ENCODE measurements around the gene PDE9A.
A peak's percentile ranks its signal among the peaks of the same experiment; 100 is the strongest.

PDE9A gene

DNA sequence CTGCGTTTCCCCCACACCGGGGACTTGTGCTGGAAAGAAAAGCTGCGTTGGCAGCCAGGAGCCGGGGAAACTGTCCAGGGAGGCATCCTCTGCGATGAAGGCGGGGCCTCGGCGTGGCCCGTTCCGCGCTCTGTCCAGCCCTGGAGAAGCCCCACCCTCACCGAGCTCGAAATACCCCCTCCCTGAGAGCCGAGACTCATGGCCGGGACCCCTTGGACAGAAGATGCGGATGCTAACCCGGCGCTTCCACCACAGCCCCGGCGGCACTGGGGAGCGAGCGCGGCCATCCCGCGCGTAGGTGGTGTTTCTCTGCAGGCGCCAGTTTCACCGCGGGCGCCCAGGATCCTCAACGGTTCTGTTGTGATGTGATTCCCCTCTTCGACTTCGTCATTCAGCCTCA, 31.6 kb downstream of the PDE9A start:
- Histone ChIP-seq H2BK5ac (ENCODE audit: low read depth, low read length, poor library complexity) (peak overlapping the region; percentile 24), H3K79me2 (ENCODE audit: control insufficient read depth, insufficient read depth, low read length, poor library complexity) (no peaks in the 10 kb centered on the region), H3K14ac (ENCODE audit: low read length) (no peak overlapping the region), H2AK5ac (ENCODE audit: low read length) (no peak overlapping the region), H3K18ac (ENCODE audit: low read length) (no peak overlapping the region), H3K23ac (ENCODE audit: low read length) (no peak overlapping the region), H2AFZ (ENCODE audit: insufficient read depth, low read length, poor library complexity) (no peak overlapping the region), H3K4me2 (ENCODE audit: low read length) (no peak overlapping the region), H3K27me3 (ENCODE audit: insufficient read depth, low read length) (no peaks in the 10 kb centered on the region), H2BK12ac (ENCODE audit: low read length) (peak overlapping the region; percentile 17), H3K4me3 (ENCODE audit: low read depth, low read length) (no peak overlapping the region), H3K4ac (ENCODE audit: low read depth, low read length) (no peak overlapping the region), H3K79me1 (ENCODE audit: low read length) (no peaks in the 10 kb centered on the region), H4K91ac (ENCODE audit: low read depth, low read length) (no peak overlapping the region), H3K4me1 (ENCODE audit: control insufficient read depth in 1 of 2, insufficient read depth in 2 of 2, low read length in 2 of 2) (peaks cover 10 to 12% of the 10 kb centered on the region in 2 experiments), H3K9ac (ENCODE audit: low read length) (no peak overlapping the region), H4K8ac (ENCODE audit: low read depth, low read length) (no peak overlapping the region), H4K12ac (ENCODE audit: low read depth, low read length) (no peak overlapping the region), H3K36me3 (ENCODE audit: control insufficient read depth in 1 of 2, insufficient read depth in 2 of 2, low read length in 2 of 2) (peaks cover 21 to 24% of the 10 kb centered on the region in 2 experiments), H2BK120ac (ENCODE audit: insufficient read depth, low read length, poor library complexity) (no peak overlapping the region), H3K9me3 (ENCODE audit: insufficient read depth, low read depth, low read length) (peaks cover 7% of the 10 kb centered on the region), H3K27ac (ENCODE audit: low read depth, low read length) (no peak overlapping the region)
- no peak for DNase-seq
- no CpG with 5 or more reads among the region's 33 CpGs for WGBS (ENCODE audit: extremely low coverage, insufficient coverage, insufficient read length)

DNA sequence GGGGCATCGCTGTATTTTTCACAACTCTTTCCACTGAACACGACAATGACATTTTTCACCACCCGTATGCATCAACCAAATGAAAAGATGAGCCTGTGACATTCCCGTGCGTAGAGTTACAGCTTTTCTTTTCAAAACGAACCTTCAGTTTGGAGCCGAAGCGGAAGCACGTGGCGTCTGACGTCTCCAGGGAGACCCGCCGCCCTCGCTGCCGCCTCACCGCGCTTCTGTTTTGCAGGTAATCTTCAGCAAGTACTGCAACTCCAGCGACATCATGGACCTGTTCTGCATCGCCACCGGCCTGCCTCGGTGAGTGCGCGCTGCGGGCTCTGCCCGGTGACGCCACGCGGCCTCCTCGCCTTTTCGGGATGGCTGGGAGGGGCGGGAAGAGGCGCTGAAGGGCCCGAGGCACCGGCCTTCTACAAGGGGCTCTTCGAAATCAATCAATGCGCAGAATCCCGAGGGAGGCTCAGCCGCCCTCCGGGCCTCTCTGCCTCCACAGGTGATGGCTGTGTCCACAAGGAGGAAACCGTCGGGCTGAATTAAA, 32.6 kb downstream of the PDE9A start:
- Histone ChIP-seq H3K79me1 (ENCODE audit: low read length) (no peaks in the 10 kb centered on the region), H4K91ac (ENCODE audit: low read depth, low read length) (no peak overlapping the region), H3K4me1 (ENCODE audit: control insufficient read depth in 1 of 2, insufficient read depth in 2 of 2, low read length in 2 of 2) (peaks cover 10 to 12% of the 10 kb centered on the region in 2 experiments), H2AFZ (ENCODE audit: insufficient read depth, low read length, poor library complexity) (no peak overlapping the region), H3K9ac (ENCODE audit: low read length) (no peak overlapping the region), H3K27me3 (ENCODE audit: insufficient read depth, low read length) (no peaks in the 10 kb centered on the region), H3K36me3 (ENCODE audit: control insufficient read depth in 1 of 2, insufficient read depth in 2 of 2, low read length in 2 of 2) (peaks cover 26 to 32% of the 10 kb centered on the region in 2 experiments), H4K8ac (ENCODE audit: low read depth, low read length) (no peak overlapping the region), H2BK5ac (ENCODE audit: low read depth, low read length, poor library complexity) (no peak overlapping the region), H3K4ac (ENCODE audit: low read depth, low read length) (no peak overlapping the region), H3K23ac (ENCODE audit: low read length) (no peak overlapping the region), H3K27ac (ENCODE audit: low read depth, low read length) (no peak overlapping the region), H3K79me2 (ENCODE audit: control insufficient read depth, insufficient read depth, low read length, poor library complexity) (no peaks in the 10 kb centered on the region), H2BK120ac (ENCODE audit: insufficient read depth, low read length, poor library complexity) (no peak overlapping the region), H3K9me3 (ENCODE audit: insufficient read depth, low read depth, low read length) (peaks cover 8% of the 10 kb centered on the region), H2AK5ac (ENCODE audit: low read length) (no peak overlapping the region), H3K4me2 (ENCODE audit: low read length) (no peak overlapping the region), H2BK12ac (ENCODE audit: low read length) (no peak overlapping the region), H3K18ac (ENCODE audit: low read length) (no peak overlapping the region), H3K14ac (ENCODE audit: low read length) (no peak overlapping the region), H4K12ac (ENCODE audit: low read depth, low read length) (no peak overlapping the region), H3K4me3 (ENCODE audit: low read depth, low read length) (no peak overlapping the region)
- peak in 1 of 2 donors; percentile 2 for DNase-seq
- no CpG with 5 or more reads among the region's 41 CpGs for WGBS (ENCODE audit: extremely low coverage, insufficient coverage, insufficient read length)

DNA sequence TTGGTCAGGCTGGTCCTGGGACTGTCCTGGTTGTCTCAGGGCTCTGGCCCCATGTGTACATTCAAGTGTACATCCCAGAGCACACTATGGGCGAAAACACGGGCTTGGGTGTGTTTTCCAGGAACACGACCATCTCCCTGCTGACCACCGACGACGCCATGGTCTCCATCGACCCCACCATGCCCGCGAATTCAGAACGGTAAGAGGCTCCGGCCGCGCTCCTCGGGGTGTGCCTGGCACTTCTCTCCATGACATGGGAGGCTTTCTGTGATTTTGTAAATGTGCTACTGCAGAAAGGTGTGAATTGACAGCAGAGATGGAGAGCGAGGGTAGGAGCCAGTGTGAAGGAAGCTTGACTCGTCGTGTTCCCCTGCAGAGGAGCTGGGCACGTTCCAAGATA, 34.4 kb downstream of the PDE9A start:
- Histone ChIP-seq H4K8ac (ENCODE audit: low read depth, low read length) (no peak overlapping the region), H2BK120ac (ENCODE audit: insufficient read depth, low read length, poor library complexity) (no peak overlapping the region), H3K4me3 (ENCODE audit: low read depth, low read length) (no peak overlapping the region), H3K4me1 (ENCODE audit: control insufficient read depth in 1 of 2, insufficient read depth in 2 of 2, low read length in 2 of 2) (peaks cover 10 to 12% of the 10 kb centered on the region in 2 experiments), H3K4me2 (ENCODE audit: low read length) (no peak overlapping the region), H4K12ac (ENCODE audit: low read depth, low read length) (no peak overlapping the region), H3K9ac (ENCODE audit: low read length) (no peak overlapping the region), H2AK5ac (ENCODE audit: low read length) (no peak overlapping the region), H3K27me3 (ENCODE audit: insufficient read depth, low read length) (no peaks in the 10 kb centered on the region), H3K79me2 (ENCODE audit: control insufficient read depth, insufficient read depth, low read length, poor library complexity) (no peaks in the 10 kb centered on the region), H3K18ac (ENCODE audit: low read length) (no peak overlapping the region), H3K23ac (ENCODE audit: low read length) (no peak overlapping the region), H2AFZ (ENCODE audit: insufficient read depth, low read length, poor library complexity) (no peak overlapping the region), H3K9me3 (ENCODE audit: insufficient read depth, low read depth, low read length) (peaks cover 7% of the 10 kb centered on the region), H3K4ac (ENCODE audit: low read depth, low read length) (no peak overlapping the region), H2BK12ac (ENCODE audit: low read length) (no peak overlapping the region), H3K27ac (ENCODE audit: low read depth, low read length) (no peak overlapping the region), H3K79me1 (ENCODE audit: low read length) (no peaks in the 10 kb centered on the region), H2BK5ac (ENCODE audit: low read depth, low read length, poor library complexity) (no peak overlapping the region), H3K36me3 (ENCODE audit: control insufficient read depth in 1 of 2, insufficient read depth in 2 of 2, low read length in 2 of 2) (peaks cover 31 to 37% of the 10 kb centered on the region in 2 experiments), H3K14ac (ENCODE audit: low read length) (no peak overlapping the region), H4K91ac (ENCODE audit: low read depth, low read length) (no peak overlapping the region)
- DNase-seq = no peak
- WGBS (ENCODE audit: extremely low coverage, insufficient coverage, insufficient read length) = no CpG with 5 or more reads among the region's 18 CpGs

DNA sequence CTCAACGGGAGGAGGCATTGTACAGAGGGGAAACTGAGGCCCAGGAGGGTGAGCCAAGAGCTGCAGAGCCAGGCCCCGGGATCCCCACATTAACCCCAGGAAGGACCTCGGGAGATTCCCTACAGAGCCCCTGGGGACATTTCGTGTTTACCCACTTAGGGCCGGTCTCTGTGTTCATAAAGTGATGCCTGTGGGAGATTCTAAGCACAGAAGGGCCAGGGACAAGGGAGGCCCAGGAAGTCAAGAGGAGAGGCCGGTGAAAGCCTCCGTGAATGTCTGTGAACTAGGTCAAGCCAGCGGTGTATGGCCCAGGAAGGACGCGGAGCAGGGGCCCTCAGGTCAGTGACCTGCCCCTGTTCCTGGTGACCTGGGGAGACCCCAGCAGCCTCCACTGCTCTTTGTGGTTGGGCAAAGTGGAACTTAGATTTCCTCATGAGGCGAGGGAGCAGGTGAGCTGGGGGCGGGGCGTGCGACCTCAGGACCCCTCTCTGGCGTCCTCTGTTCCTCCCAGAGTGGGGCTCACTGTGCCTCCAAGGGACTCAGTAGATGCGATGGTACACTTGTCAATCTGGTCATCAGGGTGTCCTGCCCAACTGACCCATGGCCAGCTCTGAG, 34.9 kb downstream of the PDE9A start:
- H3K4ac ChIP-seq (ENCODE audit: low read depth, low read length) = no peak overlapping the region
- H3K27ac ChIP-seq (ENCODE audit: low read depth, low read length) = no peak overlapping the region
- WGBS (ENCODE audit: extremely low coverage, insufficient coverage, insufficient read length) = no CpG with 5 or more reads among the region's 16 CpGs
- no peak overlapping the region for H3K18ac ChIP-seq (ENCODE audit: low read length)
- H3K36me3 ChIP-seq (ENCODE audit: control insufficient read depth in 1 of 2, insufficient read depth in 2 of 2, low read length in 2 of 2) = peaks cover 31 to 37% of the 10 kb centered on the region in 2 experiments
- H2BK5ac ChIP-seq (ENCODE audit: low read depth, low read length, poor library complexity) = no peak overlapping the region
- no peak overlapping the region for H2BK120ac ChIP-seq (ENCODE audit: insufficient read depth, low read length, poor library complexity)
- H4K8ac ChIP-seq (ENCODE audit: low read depth, low read length) = no peak overlapping the region
- no peak overlapping the region for H2AK5ac ChIP-seq (ENCODE audit: low read length)
- H2BK12ac ChIP-seq (ENCODE audit: low read length) = no peak overlapping the region
- no peak overlapping the region for H3K14ac ChIP-seq (ENCODE audit: low read length)
- peaks cover 7% of the 10 kb centered on the region for H3K9me3 ChIP-seq (ENCODE audit: insufficient read depth, low read depth, low read length)
- no peak overlapping the region for H4K91ac ChIP-seq (ENCODE audit: low read depth, low read length)
- no peak overlapping the region for H3K23ac ChIP-seq (ENCODE audit: low read length)
- H2AFZ ChIP-seq (ENCODE audit: insufficient read depth, low read length, poor library complexity) = no peak overlapping the region
- no peaks in the 10 kb centered on the region for H3K27me3 ChIP-seq (ENCODE audit: insufficient read depth, low read length)
- DNase-seq = no peak
- H3K4me3 ChIP-seq (ENCODE audit: low read depth, low read length) = no peak overlapping the region
- H3K79me1 ChIP-seq (ENCODE audit: low read length) = no peaks in the 10 kb centered on the region
- peaks cover 10 to 12% of the 10 kb centered on the region in 2 experiments for H3K4me1 ChIP-seq (ENCODE audit: control insufficient read depth in 1 of 2, insufficient read depth in 2 of 2, low read length in 2 of 2)
- H3K79me2 ChIP-seq (ENCODE audit: control insufficient read depth, insufficient read depth, low read length, poor library complexity) = no peaks in the 10 kb centered on the region
- no peak overlapping the region for H3K9ac ChIP-seq (ENCODE audit: low read length)
- no peak overlapping the region for H4K12ac ChIP-seq (ENCODE audit: low read depth, low read length)
- H3K4me2 ChIP-seq (ENCODE audit: low read length) = no peak overlapping the region

All from trophoblast cell (in vitro differentiated cells and primary cell).